Measurements from ENCODE around the gene RICTOR.
"Not testable (repeated sequence)": the region's sequence is repeated elsewhere in the genome, so short reads cannot be mapped to it uniquely, and the experiment has no call there.

RICTOR gene

GRCh38 chr5:39001683-39002082 is 72.5 kb downstream of the RICTOR start:
- Mint-ChIP-seq H3K27me3 (no peaks in the 10 kb centered on the region), H3K27ac (no peak overlapping the region), H3K4me1 (ENCODE audit: low read depth) (no peaks in the 10 kb centered on the region), H3K36me3 (ENCODE audit: low read depth) (peaks cover 66% of the 10 kb centered on the region), H3K4me3 (no peak overlapping the region), H3K9me3 (no peaks in the 10 kb centered on the region)
- intact Hi-C loops (cut with micrococcal nuclease): loop anchor here (10.0 kb wide), 2 partner anchors 53 to 283 kb away; no protein-coding TSS in a partner anchor

- intact Hi-C loops (cut with micrococcal nuclease): no loop called here
- Mint-ChIP-seq H3K27me3 (no peaks in the 10 kb centered on the region), H3K9me3 (no peaks in the 10 kb centered on the region), H3K4me1 (ENCODE audit: low read depth) (no peaks in the 10 kb centered on the region), H3K36me3 (ENCODE audit: low read depth) (peaks cover 51% of the 10 kb centered on the region), H3K4me3 (no peak overlapping the region), H3K27ac (no peak overlapping the region)
Measured at GRCh38 chr5:38999037-38999436, 75.2 kb downstream of the RICTOR start.

- Mint-ChIP-seq H3K4me1 (ENCODE audit: low read depth) (no peaks in the 10 kb centered on the region), H3K4me3 (no peak overlapping the region), H3K27ac (no peak overlapping the region), H3K9me3 (no peaks in the 10 kb centered on the region), H3K27me3 (no peaks in the 10 kb centered on the region), H3K36me3 (ENCODE audit: low read depth) (peaks cover 54% of the 10 kb centered on the region)
- intact Hi-C loops (cut with micrococcal nuclease): no loop called here
Measured at GRCh38 chr5:38997591-38997990, 76.6 kb downstream of the RICTOR start.

GRCh38 chr5:38996123-38996522 is 78.1 kb downstream of the RICTOR start:
- H3K4me1 Mint-ChIP-seq (ENCODE audit: low read depth): no peaks in the 10 kb centered on the region
- peaks cover 41% of the 10 kb centered on the region for H3K36me3 Mint-ChIP-seq (ENCODE audit: low read depth)
- no peak overlapping the region for H3K27ac Mint-ChIP-seq
- no peaks in the 10 kb centered on the region for H3K9me3 Mint-ChIP-seq
- H3K27me3 Mint-ChIP-seq: no peaks in the 10 kb centered on the region
- intact Hi-C loops (cut with micrococcal nuclease): no loop called here
- no peak overlapping the region for H3K4me3 Mint-ChIP-seq

- Mint-ChIP-seq H3K27ac (no peak overlapping the region), H3K27me3 (no peaks in the 10 kb centered on the region), H3K4me1 (ENCODE audit: low read depth) (no peaks in the 10 kb centered on the region), H3K36me3 (ENCODE audit: low read depth) (peaks cover 40% of the 10 kb centered on the region), H3K4me3 (no peak overlapping the region), H3K9me3 (peaks cover 10% of the 10 kb centered on the region)
- intact Hi-C loops (cut with micrococcal nuclease): loop anchor here (1.0 kb wide), 1 partner anchor 86 kb away; no protein-coding TSS in a partner anchor
Measured at GRCh38 chr5:38994324-38994927, 79.8 kb downstream of the RICTOR start.

- Mint-ChIP-seq H3K36me3 (ENCODE audit: low read depth) (peaks cover 63% of the 10 kb centered on the region), H3K9me3 (peaks cover 38% of the 10 kb centered on the region)
- H3K4me3 Mint-ChIP-seq; intact Hi-C loops (cut with micrococcal nuclease); H3K27me3 Mint-ChIP-seq; H3K4me1 Mint-ChIP-seq (ENCODE audit: low read depth); H3K27ac Mint-ChIP-seq: not testable (repeated sequence)
Measured at GRCh38 chr5:38989974-38990719, 84.1 kb downstream of the RICTOR start.

GRCh38 chr5:38985909-38986452 is 88.2 kb downstream of the RICTOR start:
- no peaks in the 10 kb centered on the region for H3K27me3 Mint-ChIP-seq
- H3K27ac Mint-ChIP-seq: no peak overlapping the region
- H3K9me3 Mint-ChIP-seq: peaks cover 38% of the 10 kb centered on the region
- intact Hi-C loops (cut with micrococcal nuclease): no loop called here
- H3K36me3 Mint-ChIP-seq (ENCODE audit: low read depth): peaks cover 58% of the 10 kb centered on the region
- H3K4me1 Mint-ChIP-seq (ENCODE audit: low read depth): no peaks in the 10 kb centered on the region
- no peak overlapping the region for H3K4me3 Mint-ChIP-seq

GRCh38 chr5:38979535-38979934 is 94.7 kb downstream of the RICTOR start:
- Mint-ChIP-seq H3K36me3 (ENCODE audit: low read depth) (peaks cover 56% of the 10 kb centered on the region), H3K4me3 (no peak overlapping the region), H3K9me3 (no peaks in the 10 kb centered on the region), H3K27ac (no peak overlapping the region), H3K4me1 (ENCODE audit: low read depth) (no peaks in the 10 kb centered on the region), H3K27me3 (no peaks in the 10 kb centered on the region)
- intact Hi-C loops (cut with micrococcal nuclease): no loop called here

GRCh38 chr5:38978036-38978435 is 96.2 kb downstream of the RICTOR start:
- H3K36me3 Mint-ChIP-seq (ENCODE audit: low read depth): peaks cover 65% of the 10 kb centered on the region

GRCh38 chr5:38968665-38969064 is 105.5 kb downstream of the RICTOR start:
- H3K36me3 Mint-ChIP-seq (ENCODE audit: low read depth): peaks cover 27% of the 10 kb centered on the region
- no peaks in the 10 kb centered on the region for H3K4me1 Mint-ChIP-seq (ENCODE audit: low read depth)
- H3K27ac Mint-ChIP-seq: no peak overlapping the region
- no peaks in the 10 kb centered on the region for H3K27me3 Mint-ChIP-seq
- intact Hi-C loops (cut with micrococcal nuclease): no loop called here
- no peak overlapping the region for H3K4me3 Mint-ChIP-seq
- no peaks in the 10 kb centered on the region for H3K9me3 Mint-ChIP-seq

More at GRCh38 chr5:38978036-38978435, 96.2 kb downstream of the RICTOR start:
- H3K9me3 Mint-ChIP-seq: no peaks in the 10 kb centered on the region
- H3K4me1 Mint-ChIP-seq (ENCODE audit: low read depth): no peaks in the 10 kb centered on the region
- H3K4me3 Mint-ChIP-seq: no peak overlapping the region
- intact Hi-C loops (cut with micrococcal nuclease): no loop called here
- no peaks in the 10 kb centered on the region for H3K27me3 Mint-ChIP-seq
- no peak overlapping the region for H3K27ac Mint-ChIP-seq

GRCh38 chr5:38961691-38962090 is 112.5 kb downstream of the RICTOR start:
- H3K4me1 Mint-ChIP-seq (ENCODE audit: low read depth): no peaks in the 10 kb centered on the region
- H3K27me3 Mint-ChIP-seq: no peaks in the 10 kb centered on the region
- H3K27ac Mint-ChIP-seq: no peak overlapping the region
- peaks cover 58% of the 10 kb centered on the region for H3K36me3 Mint-ChIP-seq (ENCODE audit: low read depth)
- H3K9me3 Mint-ChIP-seq: no peaks in the 10 kb centered on the region
- no peak overlapping the region for H3K4me3 Mint-ChIP-seq
- intact Hi-C loops (cut with micrococcal nuclease): no loop called here

- intact Hi-C loops (cut with micrococcal nuclease): loop anchor here (5.0 kb wide), 1 partner anchor 169 kb away; no protein-coding TSS in a partner anchor
- no peaks in the 10 kb centered on the region for H3K4me1 Mint-ChIP-seq (ENCODE audit: low read depth)
- H3K4me3 Mint-ChIP-seq: no peak overlapping the region
- no peak overlapping the region for H3K27ac Mint-ChIP-seq
- peaks cover 59% of the 10 kb centered on the region for H3K36me3 Mint-ChIP-seq (ENCODE audit: low read depth)
- no peaks in the 10 kb centered on the region for H3K27me3 Mint-ChIP-seq
- no peaks in the 10 kb centered on the region for H3K9me3 Mint-ChIP-seq
Measured at GRCh38 chr5:38953426-38954012, 120.7 kb downstream of the RICTOR start.

GRCh38 chr5:38948501-38948900 is 125.7 kb downstream of the RICTOR start:
- Mint-ChIP-seq H3K27me3 (no peaks in the 10 kb centered on the region), H3K36me3 (ENCODE audit: low read depth) (peaks cover 51% of the 10 kb centered on the region), H3K9me3 (no peaks in the 10 kb centered on the region), H3K27ac (no peak overlapping the region), H3K4me3 (no peak overlapping the region), H3K4me1 (ENCODE audit: low read depth) (no peaks in the 10 kb centered on the region)
- intact Hi-C loops (cut with micrococcal nuclease): no loop called here

- Mint-ChIP-seq H3K4me1 (ENCODE audit: low read depth) (no peaks in the 10 kb centered on the region), H3K27ac (no peak overlapping the region), H3K9me3 (no peaks in the 10 kb centered on the region), H3K27me3 (no peaks in the 10 kb centered on the region), H3K4me3 (no peak overlapping the region), H3K36me3 (ENCODE audit: low read depth) (peaks cover 36% of the 10 kb centered on the region)
- intact Hi-C loops (cut with micrococcal nuclease): no loop called here
Measured at GRCh38 chr5:38944282-38944681, 129.9 kb downstream of the RICTOR start.
